ENCODE data around the gene MTMR2. TPM values are rescaled to one million over a fixed set of nuclear protein-coding genes. Genes with fewer than 3 reads are reported as not detected.

Gene MTMR2
- total and polyA plus RNA-seq, 2 of the 13 experiments (the other 11 are each of a cell fraction or from before 2014, with no cell fraction given) = 12.7 to 22.3 TPM

- TF ChIP-seq ASH2L (IDR thresholded peaks at IDR 0.05; ENCODE audit: insufficient read length, low read depth, low read length) (peak; percentile 96), ARHGAP35 (CRISPR knock-in tag; IDR thresholded peaks at IDR 0.05; ENCODE audit: borderline replicate concordance) (peak; percentile 81; the same call in 1 of the 2 replicates), ARID4A (CRISPR knock-in tag; IDR thresholded peaks at IDR 0.05; ENCODE audit: borderline replicate concordance) (peak; percentile 95), THRA (CRISPR knock-in tag; IDR thresholded peaks at IDR 0.05; ENCODE audit: borderline replicate concordance) (peak; percentile 40; the same call in 1 of the 2 replicates), NR2F2 (IDR thresholded peaks at IDR 0.05; ENCODE audit: borderline replicate concordance, low read depth) (no peak), TEAD2 (CRISPR knock-in tag; IDR thresholded peaks at IDR 0.05) (no peak), ZSCAN20 (CRISPR knock-in tag; IDR thresholded peaks at IDR 0.05; ENCODE audit: borderline replicate concordance) (no peak), ZBTB25 (CRISPR knock-in tag; IDR thresholded peaks at IDR 0.05) (peak; percentile 60; the same call in 1 of the 2 replicates), ZNF563 (CRISPR knock-in tag; IDR thresholded peaks at IDR 0.05) (peak; percentile 91), SMAD1 (CRISPR knock-in tag; IDR thresholded peaks at IDR 0.05; ENCODE audit: borderline replicate concordance, low read depth) (peak; percentile 85; the same call in 1 of the 2 replicates), HOXA3 (CRISPR knock-in tag; IDR thresholded peaks at IDR 0.05) (peak; percentile 89), HES4 (CRISPR knock-in tag; IDR thresholded peaks at IDR 0.05; ENCODE audit: borderline replicate concordance) (peak; percentile 91; the same call in 1 of the 2 replicates), ZNF609 (CRISPR knock-in tag; IDR thresholded peaks at IDR 0.05; ENCODE audit: borderline replicate concordance) (0 out of 2 replicates have a peak, but pooled peaks have one; percentile 56), ZNF275 (CRISPR knock-in tag; IDR thresholded peaks at IDR 0.05; ENCODE audit: borderline replicate concordance) (peak; percentile 71; the same call in 1 of the 2 replicates)
Measured at GRCh38 chr11:95923728-95924413, at the start of gene MTMR2 (continued).

Data from HepG2 (cell line).